ENCODE data around the gene TMEM214.
A peak's percentile ranks its signal among the peaks of the same experiment; 100 is the strongest.

TMEM214 gene

DNA sequence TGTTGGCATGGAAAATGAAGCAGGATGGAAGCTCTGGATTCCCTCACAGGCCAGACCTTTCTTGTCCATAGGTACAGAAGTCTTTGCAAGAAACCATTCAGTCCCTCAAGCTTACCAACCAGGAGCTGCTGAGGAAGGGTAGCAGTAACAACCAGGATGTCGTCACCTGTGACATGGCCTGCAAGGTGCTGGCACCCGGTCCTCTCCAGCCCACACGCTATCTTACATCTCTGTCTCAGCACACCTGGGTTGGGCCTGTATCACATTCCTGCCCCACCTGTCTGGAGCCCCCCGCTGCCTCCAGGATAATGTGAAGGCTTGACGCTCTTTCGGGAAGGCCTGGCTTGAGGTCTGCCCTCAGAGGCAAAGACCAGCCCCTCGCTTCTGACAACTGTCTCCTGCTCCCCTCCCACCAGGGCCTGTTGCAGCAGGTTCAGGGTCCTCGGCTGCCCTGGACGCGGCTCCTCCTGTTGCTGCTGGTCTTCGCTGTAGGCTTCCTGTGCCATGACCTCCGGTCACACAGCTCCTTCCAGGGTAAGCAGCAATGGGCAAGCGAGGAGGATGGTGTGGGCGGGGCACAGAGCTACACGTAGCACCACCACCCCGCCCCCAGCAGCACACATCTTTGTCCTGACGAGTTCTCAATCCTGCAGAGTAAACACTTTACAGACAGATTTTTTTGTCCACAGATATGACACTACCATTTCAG is 6.0 kb downstream of the TMEM214 start:
- no peak for DNase-seq (ENCODE audit: extremely low read depth in 1 of 2, low read depth in 1 of 2)

DNA sequence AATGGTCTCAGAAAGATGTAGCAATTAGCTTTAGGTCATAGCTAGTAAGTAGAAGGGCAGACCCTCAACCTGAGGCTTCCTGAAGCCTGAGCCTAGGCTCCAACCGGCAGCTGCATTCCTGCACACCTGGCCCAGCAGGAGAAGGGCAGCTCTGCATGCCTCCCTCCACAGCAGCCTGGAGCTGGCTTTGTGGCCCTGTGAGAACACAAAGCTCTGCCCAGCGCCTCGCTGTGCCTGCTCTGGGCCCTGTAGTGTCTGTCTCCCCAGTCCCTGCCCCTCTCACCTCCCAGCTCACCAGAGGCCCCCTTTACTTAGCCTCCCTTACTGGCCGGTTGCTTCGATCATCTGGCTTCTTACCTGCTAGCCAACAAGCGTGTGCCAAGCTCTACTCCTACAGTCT is 6.7 kb downstream of the TMEM214 start:
- no peak for DNase-seq (ENCODE audit: extremely low read depth in 1 of 2, low read depth in 1 of 2)

DNA sequence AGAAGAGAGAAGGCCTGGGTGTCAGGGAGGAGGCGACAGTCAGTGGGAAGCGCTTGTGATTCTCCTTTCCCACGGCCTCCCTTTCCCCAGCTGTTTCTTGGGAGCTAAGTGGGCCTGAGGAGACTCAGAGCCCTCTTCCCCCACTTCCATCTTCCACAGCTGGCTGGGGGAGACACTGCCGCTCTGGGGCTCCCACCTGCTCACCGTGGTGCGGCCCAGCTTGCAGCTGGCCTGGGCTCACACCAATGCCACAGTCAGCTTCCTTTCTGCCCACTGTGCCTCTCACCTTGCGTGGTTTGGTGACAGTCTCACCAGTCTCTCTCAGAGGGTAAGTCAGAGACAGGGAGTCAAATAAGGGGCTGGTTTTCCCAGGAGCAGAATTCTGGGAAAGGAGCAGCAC is 7.1 kb downstream of the TMEM214 start:
- DNase-seq (ENCODE audit: extremely low read depth in 1 of 2, low read depth in 1 of 2) = no peak

DNA sequence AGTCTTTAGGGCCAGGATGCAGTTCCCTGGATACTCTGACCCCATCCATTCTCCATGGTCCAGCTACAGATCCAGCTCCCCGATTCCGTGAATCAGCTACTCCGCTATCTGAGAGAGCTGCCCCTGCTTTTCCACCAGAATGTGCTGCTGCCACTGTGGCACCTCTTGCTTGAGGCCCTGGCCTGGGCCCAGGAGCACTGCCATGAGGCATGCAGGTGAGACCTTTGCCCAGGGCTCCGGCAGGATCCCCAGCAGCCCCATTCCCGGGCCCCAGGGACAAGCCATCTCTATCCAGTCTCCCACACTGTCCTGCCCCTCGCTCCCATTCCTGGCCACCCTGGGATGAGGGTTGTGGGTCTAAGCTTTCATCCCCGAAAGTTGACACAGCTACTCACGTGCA is 7.5 kb downstream of the TMEM214 start:
- no peak for DNase-seq (ENCODE audit: extremely low read depth in 1 of 2, low read depth in 1 of 2)

DNA sequence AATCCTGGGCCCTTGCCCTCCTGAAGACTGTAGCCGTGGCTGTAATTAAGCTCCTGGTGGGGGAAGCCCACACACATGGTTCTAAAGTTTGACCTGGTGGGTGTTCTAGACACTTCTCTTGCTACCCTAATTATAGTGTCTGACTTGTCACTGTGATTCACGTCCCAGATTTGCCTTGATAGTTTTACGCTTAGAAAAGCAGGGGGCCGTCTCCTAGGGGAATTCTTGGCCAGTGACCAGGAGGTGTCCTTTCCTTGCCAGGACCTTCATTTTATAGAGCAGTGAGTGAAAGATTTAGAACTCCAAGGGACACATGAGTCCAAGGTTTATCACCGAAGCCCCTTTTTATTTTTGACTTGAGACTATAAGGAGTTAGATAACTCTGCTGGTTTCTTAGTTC is 9.0 kb downstream of the TMEM214 start:
- no peak for DNase-seq (ENCODE audit: extremely low read depth in 1 of 2, low read depth in 1 of 2)

DNA sequence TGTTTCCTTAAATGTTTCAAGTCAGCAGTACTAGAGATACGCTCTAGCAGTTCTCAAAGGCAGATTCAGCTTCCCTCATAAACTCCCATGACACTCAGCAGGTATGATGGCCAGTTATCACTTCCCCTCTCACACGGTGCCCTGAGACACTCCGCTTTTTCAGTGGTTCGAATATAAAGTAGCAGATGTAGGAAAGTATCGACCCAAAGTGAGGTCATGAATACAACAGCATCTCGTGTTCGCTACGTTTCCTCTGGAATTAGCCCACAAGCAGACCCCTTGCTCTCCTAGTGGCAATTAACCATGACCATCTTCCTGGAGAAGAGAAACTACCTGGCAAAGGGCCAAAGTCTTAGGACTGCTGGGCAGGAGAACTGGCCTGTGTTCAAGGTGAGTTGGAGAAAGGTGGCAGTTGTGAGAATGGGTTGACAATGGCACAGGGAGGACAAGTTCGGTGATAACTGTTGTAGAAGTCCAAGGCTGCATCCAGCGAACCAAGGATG is 9.4 kb downstream of the TMEM214 start:
- no peak for DNase-seq (ENCODE audit: extremely low read depth in 1 of 2, low read depth in 1 of 2)

DNA sequence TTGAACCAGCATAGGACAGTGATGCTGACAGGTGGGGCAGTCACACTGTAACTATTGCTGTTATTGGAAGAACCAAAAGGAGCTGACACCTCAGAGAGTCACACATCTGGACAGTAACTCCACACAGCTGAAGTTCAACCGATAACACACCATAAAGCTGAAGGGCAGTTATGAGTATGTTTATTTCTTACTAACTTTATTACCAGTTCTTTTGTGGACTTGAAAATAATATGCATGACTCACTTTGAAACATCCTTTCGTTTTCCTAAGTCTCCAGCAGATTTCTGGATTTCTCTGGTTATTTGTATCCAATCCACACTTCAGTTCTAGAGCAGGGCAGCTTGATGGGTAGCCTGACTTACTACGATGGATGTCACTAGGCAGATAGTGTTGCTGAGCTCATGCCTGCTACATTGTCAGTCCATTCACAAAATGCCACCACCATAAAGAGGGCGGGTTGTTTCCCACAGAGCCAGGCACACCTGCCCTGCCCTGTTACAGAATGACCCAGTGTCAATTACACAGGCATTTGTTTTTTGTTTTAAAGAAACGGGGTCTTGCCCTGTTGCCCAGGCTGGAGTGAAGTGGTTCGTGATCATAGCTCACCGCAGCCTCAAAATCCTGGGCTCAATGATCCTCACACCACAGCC is 10.3 kb downstream of the TMEM214 start:
- DNase-seq (ENCODE audit: extremely low read depth in 1 of 2, low read depth in 1 of 2) = no peak

DNA sequence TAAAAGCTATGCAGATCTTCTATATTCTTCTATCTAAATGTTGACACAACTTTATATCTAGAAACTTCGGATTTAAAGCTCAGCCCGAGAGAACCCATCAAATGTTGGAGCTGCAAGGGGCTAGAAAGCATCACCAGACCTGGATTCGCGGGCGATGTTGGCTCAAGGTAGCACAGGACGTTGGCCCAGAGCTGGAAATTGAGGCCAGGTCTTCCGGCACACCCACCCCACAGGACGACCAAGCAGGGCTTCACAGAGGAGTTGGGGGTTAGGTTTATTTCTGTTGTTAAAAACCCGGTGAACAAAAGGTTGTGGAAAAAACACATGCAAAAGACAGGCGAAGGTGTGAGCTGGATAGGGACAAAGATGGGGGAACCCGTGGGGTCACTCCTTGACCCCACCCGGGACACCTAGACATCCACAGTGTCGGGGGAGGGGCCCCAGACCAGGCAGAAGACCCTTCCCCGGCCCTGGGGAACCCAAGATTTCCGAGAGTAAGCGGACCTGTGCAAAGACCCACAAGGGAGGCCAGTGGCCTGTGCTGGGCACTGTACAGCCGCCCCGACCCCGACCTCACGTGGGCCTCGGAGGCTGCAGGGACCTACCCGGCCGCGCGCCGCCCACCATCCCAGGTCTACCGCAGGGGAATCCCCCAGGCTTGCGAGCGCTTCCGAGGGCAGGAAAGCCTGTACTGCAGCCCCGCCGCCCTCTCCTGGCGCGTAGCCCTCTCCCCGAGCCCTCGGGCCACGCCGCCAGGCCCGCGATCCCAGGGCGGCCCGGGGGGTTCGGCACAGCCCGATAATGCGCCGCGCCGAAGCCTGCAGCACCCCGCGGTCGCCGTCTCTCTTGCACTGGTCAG is 16.9 kb downstream of the TMEM214 start:
- peak in 1 of 2 donors; percentile 38 for DNase-seq (ENCODE audit: extremely low read depth in 1 of 2, low read depth in 1 of 2)

DNA sequence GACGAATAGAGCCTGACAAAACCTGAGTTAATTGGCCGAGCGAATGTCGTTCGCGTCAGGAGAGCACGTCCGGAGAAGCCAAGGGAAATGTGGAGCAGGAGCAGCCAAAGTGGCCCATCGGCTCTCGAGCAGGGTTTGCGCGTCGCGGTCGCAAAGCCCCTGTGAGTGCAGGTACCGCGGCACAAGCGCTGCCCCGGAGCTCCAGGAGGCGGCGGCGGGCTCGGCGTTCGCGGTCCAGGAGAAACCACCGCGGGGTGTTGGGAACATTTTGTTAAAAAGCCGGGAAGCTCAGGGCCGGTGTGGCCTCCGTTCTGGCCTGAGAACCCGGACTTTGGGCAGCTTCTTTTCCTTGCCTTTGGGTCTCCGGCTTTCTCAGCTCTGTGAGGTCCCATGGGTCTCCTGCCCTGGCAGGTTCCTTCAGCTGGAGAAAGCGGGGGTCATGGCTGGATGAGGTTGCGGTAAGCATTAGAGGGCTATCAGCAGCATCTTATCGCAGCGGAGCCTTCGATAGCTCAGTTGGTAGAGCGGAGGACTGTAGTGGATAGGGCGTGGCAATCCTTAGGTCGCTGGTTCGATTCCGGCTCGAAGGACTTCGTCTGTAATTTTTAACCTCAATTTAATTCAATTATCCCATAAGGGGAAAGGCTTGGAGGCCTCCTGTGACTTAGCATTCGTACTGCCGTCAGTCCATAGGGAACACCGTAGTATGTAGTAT is 17.7 kb downstream of the TMEM214 start:
- DNase-seq (ENCODE audit: extremely low read depth in 1 of 2, low read depth in 1 of 2) = peak; percentile 74 to 75

DNA sequence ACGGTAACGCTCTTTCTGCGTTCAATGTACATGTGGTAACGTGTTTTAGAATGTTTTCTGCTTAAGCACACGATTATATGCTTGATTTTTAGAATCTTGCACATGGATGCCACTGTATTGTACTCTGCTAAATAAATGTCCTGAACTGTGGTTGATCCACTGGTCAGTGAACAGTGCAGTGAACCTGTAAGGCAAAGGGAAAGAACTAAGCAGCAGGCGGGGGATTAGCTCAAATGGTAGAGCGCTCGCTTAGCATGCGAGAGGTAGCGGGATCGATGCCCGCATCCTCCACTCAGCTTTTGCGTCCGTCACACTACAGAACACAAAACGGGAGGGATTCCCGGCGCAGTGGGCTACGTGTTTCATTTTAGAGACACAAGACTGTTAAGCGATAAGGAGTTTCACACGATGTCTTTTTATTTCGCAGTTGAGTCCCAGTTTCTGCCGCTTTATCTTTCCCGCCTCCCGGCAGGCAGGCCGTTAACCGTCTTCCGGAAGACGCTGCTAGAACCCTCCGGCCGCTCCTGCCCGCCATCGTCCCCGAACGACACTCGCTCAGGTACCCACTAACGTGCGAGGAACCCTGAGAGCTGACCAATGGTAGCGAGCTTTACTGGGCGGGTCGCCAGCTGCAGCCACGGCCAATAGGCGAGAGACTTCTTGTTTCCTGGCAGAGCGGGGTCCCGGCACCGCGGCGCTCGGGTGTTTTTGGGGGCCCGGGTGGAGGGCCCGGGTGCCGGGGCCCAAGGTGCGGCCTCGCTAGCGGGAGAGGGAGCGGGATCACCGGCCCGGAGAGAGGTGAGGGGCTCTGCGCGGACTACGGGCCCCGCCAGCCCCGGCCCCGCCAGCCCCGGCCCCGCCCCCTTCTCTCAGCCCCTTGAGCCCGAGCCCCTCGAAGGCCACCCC is 18.5 kb downstream of the TMEM214 start, which contains the start of gene AGBL5:
AGBL5 (plus strand) TSS at position 673 of the 906 bp plus-strand sequence. CDS start 1,291 bp downstream, outside the sequence.
- DNase-seq (ENCODE audit: extremely low read depth in 1 of 2, low read depth in 1 of 2) = peak; percentile 90 to 96

DNA sequence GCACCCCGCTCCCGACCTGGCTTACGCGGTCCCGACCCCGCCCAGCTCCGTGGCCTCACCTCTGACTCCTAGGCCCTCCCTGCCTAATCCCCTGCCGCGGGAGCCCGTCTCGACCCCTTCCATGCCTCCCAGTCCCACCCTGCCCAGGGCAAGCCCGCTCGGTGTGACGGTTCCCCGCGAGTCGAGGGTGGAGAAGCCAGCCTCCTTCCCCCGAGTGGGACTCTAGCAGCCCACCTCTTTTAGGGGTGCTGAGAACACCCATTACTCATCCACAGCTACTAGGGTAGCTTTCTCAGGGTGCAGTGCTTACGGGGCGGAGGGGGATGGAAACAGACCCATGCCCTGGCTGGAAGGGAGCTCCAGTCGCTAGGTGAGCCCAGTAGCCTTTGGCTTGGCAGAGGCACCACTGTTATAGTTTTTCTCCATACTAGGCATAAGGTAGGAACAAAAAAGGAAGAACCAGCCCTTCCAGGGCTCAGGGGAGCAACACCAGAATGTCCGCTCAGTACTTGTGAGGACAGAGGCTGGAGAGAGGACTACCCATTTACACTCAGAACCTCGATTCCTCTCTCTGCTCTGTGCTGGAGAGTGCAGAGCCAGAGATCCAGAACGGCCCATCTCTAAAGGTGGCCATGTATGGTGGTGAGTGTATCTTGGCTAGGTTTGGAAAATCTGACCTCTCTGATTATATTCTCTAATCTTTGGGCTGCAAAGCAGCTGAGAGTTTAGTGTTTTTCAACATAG is 19.3 kb downstream of the TMEM214 start:
- no peak for DNase-seq (ENCODE audit: extremely low read depth in 1 of 2, low read depth in 1 of 2)

DNA sequence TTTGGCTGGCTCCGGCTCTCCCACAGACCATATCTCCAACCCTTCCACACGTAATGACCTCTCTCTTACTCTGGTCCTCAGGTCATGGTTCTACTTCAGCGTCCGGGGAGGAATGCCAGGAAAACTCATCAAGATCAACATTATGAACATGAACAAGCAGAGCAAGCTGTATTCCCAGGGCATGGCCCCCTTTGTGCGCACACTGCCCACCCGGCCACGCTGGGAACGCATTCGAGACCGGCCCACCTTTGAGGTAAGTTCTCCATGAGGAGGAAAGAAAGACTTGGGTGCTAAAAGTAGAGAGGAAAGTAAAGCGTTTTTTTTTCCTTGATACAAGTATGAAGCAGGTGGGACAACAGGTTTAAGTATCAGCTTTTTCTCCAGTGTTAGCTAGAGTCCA is 20.6 kb downstream of the TMEM214 start:
- DNase-seq (ENCODE audit: extremely low read depth in 1 of 2, low read depth in 1 of 2) = no peak

DNA sequence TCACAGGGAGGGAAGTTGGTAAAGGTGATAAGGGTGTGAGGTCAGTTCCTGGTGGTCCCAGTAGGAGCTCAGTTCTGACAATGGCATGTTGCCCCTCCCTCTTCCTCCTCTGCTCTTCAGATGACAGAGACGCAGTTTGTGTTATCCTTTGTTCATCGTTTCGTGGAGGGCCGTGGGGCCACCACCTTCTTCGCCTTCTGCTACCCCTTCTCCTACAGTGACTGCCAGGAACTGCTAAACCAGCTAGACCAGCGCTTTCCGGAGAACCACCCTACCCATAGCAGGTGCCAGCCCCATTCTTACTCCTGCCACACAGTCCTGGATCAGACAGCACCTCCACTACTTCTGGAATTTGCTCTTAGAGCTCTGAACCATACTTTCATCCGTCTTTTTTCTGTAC is 21.0 kb downstream of the TMEM214 start:
- no peak for DNase-seq (ENCODE audit: extremely low read depth in 1 of 2, low read depth in 1 of 2)

DNA sequence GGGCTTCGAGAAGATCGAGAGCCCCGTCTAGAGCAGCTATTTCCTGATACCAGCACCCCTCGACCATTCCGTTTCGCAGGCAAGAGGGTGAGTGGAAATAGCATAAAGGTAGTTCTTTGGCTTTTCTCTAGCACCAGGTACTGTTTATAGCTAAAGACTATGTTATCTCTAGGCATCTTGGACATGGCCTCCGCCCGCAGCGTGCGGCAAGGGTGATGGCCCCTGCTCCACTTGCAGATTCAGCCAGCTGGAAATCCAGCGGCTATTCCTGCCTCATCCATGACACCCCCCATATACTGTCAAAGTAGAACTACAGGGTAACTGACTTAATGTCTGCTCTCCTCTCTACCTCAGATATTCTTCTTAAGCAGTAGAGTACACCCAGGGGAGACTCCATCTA is 22.0 kb downstream of the TMEM214 start:
- no peak for DNase-seq (ENCODE audit: extremely low read depth in 1 of 2, low read depth in 1 of 2)

DNA sequence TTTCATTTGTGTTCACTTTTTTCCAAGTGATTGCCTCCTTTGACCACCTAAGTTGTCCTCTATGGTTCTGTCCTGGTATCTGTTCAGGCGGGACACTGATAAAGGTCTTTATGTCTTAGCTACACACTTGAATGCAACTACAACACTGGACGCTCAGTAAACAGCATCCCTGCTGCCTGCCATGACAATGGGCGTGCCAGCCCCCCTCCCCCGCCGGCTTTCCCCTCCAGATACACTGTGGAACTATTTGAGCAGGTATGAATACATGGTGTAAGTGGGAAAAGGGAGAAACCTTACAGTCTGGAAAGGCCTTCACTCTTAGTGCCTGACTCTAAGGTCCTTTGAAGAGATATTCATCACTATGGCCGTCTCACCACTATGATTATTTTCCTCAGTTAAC is 24.4 kb downstream of the TMEM214 start:
- no peak for DNase-seq (ENCODE audit: extremely low read depth in 1 of 2, low read depth in 1 of 2)

DNA sequence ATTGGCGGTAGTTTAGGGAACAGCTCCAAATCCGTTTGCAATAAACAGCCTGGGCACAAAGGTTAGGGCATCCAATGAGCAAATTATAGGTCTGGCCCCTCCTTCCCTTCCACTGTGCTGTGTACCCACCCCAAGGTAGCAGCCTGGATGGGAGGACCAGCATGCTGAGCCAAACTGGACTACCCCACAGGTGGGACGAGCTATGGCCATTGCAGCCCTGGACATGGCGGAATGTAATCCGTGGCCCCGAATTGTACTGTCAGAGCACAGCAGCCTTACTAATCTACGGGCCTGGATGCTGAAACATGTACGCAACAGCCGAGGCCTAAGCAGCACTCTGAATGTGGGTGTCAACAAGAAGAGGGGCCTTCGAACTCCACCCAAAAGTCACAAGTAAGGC is 25.4 kb downstream of the TMEM214 start:
- no peak for DNase-seq (ENCODE audit: extremely low read depth in 1 of 2, low read depth in 1 of 2)

DNA sequence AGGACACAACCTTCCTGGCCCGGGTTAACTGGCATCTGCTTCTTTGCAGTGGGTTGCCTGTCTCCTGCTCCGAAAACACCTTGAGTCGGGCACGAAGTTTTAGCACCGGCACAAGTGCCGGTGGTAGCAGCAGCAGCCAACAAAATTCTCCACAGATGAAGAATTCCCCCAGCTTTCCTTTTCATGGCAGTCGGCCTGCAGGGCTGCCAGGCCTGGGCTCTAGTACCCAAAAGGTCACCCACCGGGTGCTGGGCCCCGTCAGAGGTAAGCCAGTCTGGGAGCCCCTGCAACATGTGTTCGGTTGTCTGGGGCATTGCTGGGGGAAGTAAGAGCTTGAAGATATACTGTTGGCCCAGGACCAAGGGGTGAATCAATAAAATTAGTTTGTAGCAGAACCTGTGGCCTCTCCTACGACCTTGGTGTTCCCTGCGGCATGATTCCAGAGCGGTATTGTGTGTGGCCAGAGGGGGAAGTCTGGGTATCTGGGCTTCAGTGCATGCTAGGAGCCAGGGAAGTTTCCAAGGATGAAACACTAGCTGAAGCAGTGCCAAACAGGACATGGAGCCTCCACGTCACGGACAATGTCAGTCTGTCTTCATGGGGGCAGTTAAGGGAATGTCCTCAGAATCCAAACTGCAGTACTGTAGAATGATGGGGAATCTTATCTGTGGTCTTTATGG is 26.5 kb downstream of the TMEM214 start:
- DNase-seq (ENCODE audit: extremely low read depth in 1 of 2, low read depth in 1 of 2) = no peak

DNA sequence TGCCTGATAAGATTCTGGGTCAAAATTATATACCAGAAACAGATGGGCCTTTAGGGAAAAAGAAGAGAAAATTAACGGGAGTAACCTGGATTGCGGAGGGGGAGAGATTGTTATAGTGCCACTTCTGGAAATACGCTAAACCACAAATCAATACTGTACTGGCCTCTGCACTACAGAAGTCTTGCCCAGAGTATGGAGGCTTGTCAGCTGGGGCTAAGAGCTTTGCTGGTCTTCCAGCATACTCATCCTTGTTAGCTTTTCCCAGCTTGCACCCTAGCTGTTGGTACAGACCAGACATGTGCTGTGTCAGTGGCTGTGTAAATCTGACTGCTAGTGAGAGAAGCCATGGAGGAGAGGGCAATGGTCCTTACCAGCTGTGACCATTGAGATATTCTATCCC is 27.6 kb downstream of the TMEM214 start:
- no peak for DNase-seq (ENCODE audit: extremely low read depth in 1 of 2, low read depth in 1 of 2)

DNA sequence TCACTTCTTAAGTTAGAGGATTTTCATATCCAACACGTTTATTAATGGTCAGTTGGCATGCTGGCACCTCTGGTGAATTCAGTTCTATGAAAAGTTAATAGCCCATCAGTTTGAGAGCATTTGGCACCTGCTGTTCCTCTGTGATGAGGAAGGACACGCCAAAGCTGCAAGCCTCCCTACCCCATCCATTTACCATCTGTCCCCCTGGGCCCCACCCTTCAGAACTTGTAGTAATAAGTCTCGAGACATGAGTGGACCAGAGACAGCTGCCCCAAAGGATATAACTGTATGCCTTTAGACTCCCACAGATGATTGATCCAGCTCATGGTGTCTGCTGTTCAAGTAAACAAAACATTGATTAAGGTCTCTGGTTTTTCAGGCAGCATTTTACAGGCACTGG is 32.4 kb downstream of the TMEM214 start:
- no peak for DNase-seq (ENCODE audit: extremely low read depth in 1 of 2, low read depth in 1 of 2)

All from activated CD8-positive, alpha-beta memory T cell treated with anti-CD3 and anti-CD28 coated beads for 1 hour (primary cell).